AG08395 (cell line): Measurements from ENCODE around the gene DHX30.
A peak's percentile ranks its signal among the peaks of the same experiment; 100 is the strongest.
"Not testable (repeated sequence)": the region's sequence is repeated elsewhere in the genome, so short reads cannot be mapped to it uniquely, and the experiment has no call there.

Experiments used
- DNase-seq: peaks from one replicate; pipeline ENCODE4 v3.0.0; 2012; ENCODE audit warnings: mixed read lengths, low spot score

The DHX30 gene

GRCh38 chr3:47802734-47803479 lies at the start of gene DHX30:
Gene DHX30 (plus strand): TSS chr3:47803138. CDS start chr3:47810684, 7,546 bp downstream.
- DNase-seq: peak; percentile 92

GRCh38 chr3:47758261-47759025 lies 44.5 kb upstream of the DHX30 start:
- no peak for DNase-seq

- DNase-seq: not testable (repeated sequence)
These were observed 42.7 kb upstream of the DHX30 start for GRCh38 chr3:47760207-47760606.

GRCh38 chr3:47761046-47761445 lies 41.9 kb upstream of the DHX30 start:
- no peak for DNase-seq

- peak; percentile 11 for DNase-seq
These were observed 40.7 kb upstream of the DHX30 start for GRCh38 chr3:47762233-47762632.

- DNase-seq: no peak
These were observed 36.8 kb upstream of the DHX30 start for GRCh38 chr3:47766186-47766585.

- no peak for DNase-seq
These were observed 30.9 kb upstream of the DHX30 start for GRCh38 chr3:47772047-47772446.

- DNase-seq: no peak
These were observed 30.1 kb upstream of the DHX30 start for GRCh38 chr3:47772788-47773187.

GRCh38 chr3:47778746-47779145 lies 24.2 kb upstream of the DHX30 start:
- no peak for DNase-seq

GRCh38 chr3:47780741-47781684 lies 21.9 kb upstream of the DHX30 start:
- DNase-seq: peak; percentile 44

- peak; percentile 99 for DNase-seq
These were observed 21.1 kb upstream of the DHX30 start, which contains the start of gene SMARCC1 for GRCh38 chr3:47781685-47782445. Gene SMARCC1 (minus strand): TSS chr3:47781893. CDS start chr3:47781797, 96 bp downstream.

- no peak for DNase-seq
These were observed 20.3 kb upstream of the DHX30 start for GRCh38 chr3:47782446-47783308.

GRCh38 chr3:47783673-47784072 lies 19.3 kb upstream of the DHX30 start:
- no peak for DNase-seq

GRCh38 chr3:47791193-47791855 lies 11.6 kb upstream of the DHX30 start:
- no peak for DNase-seq

GRCh38 chr3:47792699-47793098 lies 10.2 kb upstream of the DHX30 start:
- DNase-seq: no peak

- no peak for DNase-seq
These were observed 8.4 kb upstream of the DHX30 start for GRCh38 chr3:47794544-47794943.

GRCh38 chr3:47799733-47800132 lies 3.2 kb upstream of the DHX30 start:
- DNase-seq: no peak

GRCh38 chr3:47803480-47804025 lies 615 bp downstream of the DHX30 start:
- DNase-seq: peak; percentile 12

GRCh38 chr3:47804577-47804976 lies 1.6 kb downstream of the DHX30 start:
- no peak for DNase-seq
